Tibial nerve (tissue), 4 donors: ENCODE measurements around the gene PLAC9. TPM values are rescaled to one million over a fixed set of nuclear protein-coding genes. Genes with fewer than 3 reads are reported as not detected.

ENCODE experiments used
- DNase-seq, 2 donors: peaks; one replicate each; pipeline ENCODE4 v3.0.0-alpha.2; 2019; ENCODE audit warnings: low spot score in 2 of 2
- H3K27ac ChIP-seq, 4 donors: fragments of 200-600 bp; sonication (generic) in 3 of 4; one replicate each; pipeline ENCODE4 v1.5.1; 2017 to 2019; ENCODE audit warnings: mild to moderate bottlenecking in 1 of 4
- H3K27me3 ChIP-seq, 2 donors: fragments of 200-600 bp; sonication (generic) in 1 of 2; one replicate each; pipeline versions ENCODE4 v1.5.1 to v1.6.0; 2017 to 2019
- H3K36me3 ChIP-seq, 3 donors: fragments of 200-600 bp; sonication (generic); one replicate each; pipeline ENCODE4 v1.5.1; 2018 to 2019
- H3K4me1 ChIP-seq, 4 donors: fragments of 200-600 bp; sonication (generic) in 3 of 4; one replicate each; pipeline ENCODE4 v1.5.1; 2017 to 2019
- H3K4me3 ChIP-seq, 4 donors: fragments of 200-600 bp; sonication (generic) in 3 of 4; one replicate each; pipeline ENCODE4 v1.5.1; 2017 to 2019; ENCODE audit warnings: mild to moderate bottlenecking in 1 of 4, moderate library complexity in 1 of 4
- H3K9me3 ChIP-seq, 4 donors: fragments of 200-600 bp; sonication (generic) in 3 of 4; one replicate each; pipeline ENCODE4 v1.5.1; 2017 to 2019
- EP300 ChIP-seq, 2 donors: sonication (generic); formaldehyde crosslinking; IDR thresholded peaks; one replicate each; pipeline ENCODE4 v1.6.1; 2017; ENCODE audit warnings: antibody characterized with exemption in 2 of 2, mild to moderate bottlenecking in 1 of 2
- POLR2A ChIP-seq, 2 donors: fragments of 450-650 bp; IDR thresholded peaks; one replicate each; pipeline ENCODE4 v1.6.1; 2017; ENCODE audit warnings: antibody characterized with exemption in 2 of 2, mild to moderate bottlenecking in 2 of 2, moderate library complexity in 2 of 2
- WGBS, 2 donors: methylation state at CpG; one replicate each; pipeline ENCODE4 v1.1.5; 2018; 5-methylcytosine and 5-hydroxymethylcytosine counted together
- total RNA-seq, 4 donors: library from RNA; depleted of rRNA; stranded (reverse); fragments of >200 nt; gene quantifications; one replicate each; pipeline ENCODE4 v1.1.0, GENCODE V29; 2016
- TF ChIP-seq, protein P1 (sequence below), 5 experiments: fragments of 200-600 bp in 3 of 5; fragments of 450-650 bp in 2 of 5; sonication (generic) in 3 of 5; IDR thresholded peaks; one replicate each; pipeline ENCODE4 v1.5.1; 2016 to 2019; ENCODE audit warnings: antibody characterized with exemption in 5 of 5, mild to moderate bottlenecking in 3 of 5, moderate library complexity in 2 of 5

The PLAC9 gene
- total RNA-seq, 4 donors from 2014 or later: 63.3 to 199 (median 140) TPM

GRCh38 chr10:80165173-80165572, 32.6 kb downstream of the PLAC9 start:
- 91 to 93% methylated on average over 3 to 7 of the region's 7 CpGs for WGBS, 2 donors
- H3K36me3 ChIP-seq: peaks cover 0 to 74% (median 10%) of the 10 kb centered on the region in 3 donors
- no peak for DNase-seq
- peak overlapping the region in 3 of 4 donors; percentile 38 to 81 (median 58) for H3K27ac ChIP-seq
- H3K4me3 ChIP-seq: no peak overlapping the region
- TF ChIP-seq POLR2A (IDR thresholded peaks at IDR 0.05): no peak
- no peak for TF ChIP-seq EP300 (IDR thresholded peaks at IDR 0.05)
- TF ChIP-seq, protein P1, sequence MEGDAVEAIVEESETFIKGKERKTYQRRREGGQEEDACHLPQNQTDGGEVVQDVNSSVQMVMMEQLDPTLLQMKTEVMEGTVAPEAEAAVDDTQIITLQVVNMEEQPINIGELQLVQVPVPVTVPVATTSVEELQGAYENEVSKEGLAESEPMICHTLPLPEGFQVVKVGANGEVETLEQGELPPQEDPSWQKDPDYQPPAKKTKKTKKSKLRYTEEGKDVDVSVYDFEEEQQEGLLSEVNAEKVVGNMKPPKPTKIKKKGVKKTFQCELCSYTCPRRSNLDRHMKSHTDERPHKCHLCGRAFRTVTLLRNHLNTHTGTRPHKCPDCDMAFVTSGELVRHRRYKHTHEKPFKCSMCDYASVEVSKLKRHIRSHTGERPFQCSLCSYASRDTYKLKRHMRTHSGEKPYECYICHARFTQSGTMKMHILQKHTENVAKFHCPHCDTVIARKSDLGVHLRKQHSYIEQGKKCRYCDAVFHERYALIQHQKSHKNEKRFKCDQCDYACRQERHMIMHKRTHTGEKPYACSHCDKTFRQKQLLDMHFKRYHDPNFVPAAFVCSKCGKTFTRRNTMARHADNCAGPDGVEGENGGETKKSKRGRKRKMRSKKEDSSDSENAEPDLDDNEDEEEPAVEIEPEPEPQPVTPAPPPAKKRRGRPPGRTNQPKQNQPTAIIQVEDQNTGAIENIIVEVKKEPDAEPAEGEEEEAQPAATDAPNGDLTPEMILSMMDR (IDR thresholded peaks at IDR 0.05): no peak
- peaks cover 0 to 91% (median 43%) of the 10 kb centered on the region in 4 donors for H3K4me1 ChIP-seq
- H3K27me3 ChIP-seq: no peaks in the 10 kb centered on the region
- H3K9me3 ChIP-seq: no peaks in the 10 kb centered on the region

- no peaks in the 10 kb centered on the region for H3K27me3 ChIP-seq
- 86 to 91% methylated on average over 26 to 28 of the region's 28 CpGs for WGBS, 2 donors
- H3K36me3 ChIP-seq: peaks cover 0 to 76% (median 10%) of the 10 kb centered on the region in 3 donors
- TF ChIP-seq POLR2A (IDR thresholded peaks at IDR 0.05): no peak
- no peak for TF ChIP-seq EP300 (IDR thresholded peaks at IDR 0.05)
- TF ChIP-seq, protein P1 (IDR thresholded peaks at IDR 0.05): no peak
- peaks cover 0 to 74% (median 43%) of the 10 kb centered on the region in 4 donors for H3K4me1 ChIP-seq
- no peaks in the 10 kb centered on the region for H3K9me3 ChIP-seq
- no peak for DNase-seq
- no peak overlapping the region for H3K4me3 ChIP-seq
- H3K27ac ChIP-seq: peak overlapping the region in 2 of 4 donors; percentile 58 to 81
Observed at GRCh38 chr10:80166581-80167470, 34.3 kb downstream of the PLAC9 start.

GRCh38 chr10:80167471-80168161, 35.1 kb downstream of the PLAC9 start:
- H3K27ac ChIP-seq: peak overlapping the region in 2 of 4 donors; percentile 58 to 81
- no peak for DNase-seq
- H3K27me3 ChIP-seq: no peaks in the 10 kb centered on the region
- no peak overlapping the region for H3K4me3 ChIP-seq
- no peaks in the 10 kb centered on the region for H3K9me3 ChIP-seq
- TF ChIP-seq POLR2A (IDR thresholded peaks at IDR 0.05) (no peak), EP300 (IDR thresholded peaks at IDR 0.05) (no peak)
- TF ChIP-seq, protein P1 (IDR thresholded peaks at IDR 0.05): no peak
- WGBS, 2 donors: 51 to 62% methylated on average over 8 of the region's 8 CpGs
- H3K36me3 ChIP-seq: peaks cover 0 to 76% (median 10%) of the 10 kb centered on the region in 3 donors
- peaks cover 0 to 66% (median 40%) of the 10 kb centered on the region in 4 donors for H3K4me1 ChIP-seq

GRCh38 chr10:80168162-80168511, 35.6 kb downstream of the PLAC9 start:
- H3K4me3 ChIP-seq: no peak overlapping the region
- TF ChIP-seq POLR2A (IDR thresholded peaks at IDR 0.05) (no peak), EP300 (IDR thresholded peaks at IDR 0.05) (no peak)
- TF ChIP-seq, protein P1 (IDR thresholded peaks at IDR 0.05): no peak
- peaks cover 0 to 76% (median 8%) of the 10 kb centered on the region in 3 donors for H3K36me3 ChIP-seq
- peaks cover 0 to 65% (median 40%) of the 10 kb centered on the region in 4 donors for H3K4me1 ChIP-seq
- WGBS, 2 donors: 56 to 75% methylated on average over 6 to 7 of the region's 7 CpGs
- H3K27ac ChIP-seq: peak overlapping the region in 1 of 4 donors; percentile 81
- no peaks in the 10 kb centered on the region for H3K27me3 ChIP-seq
- no peak for DNase-seq
- H3K9me3 ChIP-seq: no peaks in the 10 kb centered on the region
